ENCODE measurements around the gene SPATS2L.

Gene SPATS2L

GRCh38 chr2:200461846-200462710 lies 155.6 kb downstream of the SPATS2L start:
- no peak overlapping the region for H3K27ac ChIP-seq (ENCODE audit: low read depth, low read length)
- no peaks in the 10 kb centered on the region for H3K9me3 ChIP-seq (ENCODE audit: control insufficient read depth, insufficient read depth, low read length)
- no peak for TF ChIP-seq EZH2phosphoT487 (IDR thresholded peaks at IDR 0.05; ENCODE audit: borderline replicate concordance, low read length)
- no peak for TF ChIP-seq CTCF (IDR thresholded peaks at IDR 0.05; ENCODE audit: low read depth, low read length, poor library complexity, severe bottlenecking)
- peaks cover 6% of the 10 kb centered on the region for H3K4me1 ChIP-seq (ENCODE audit: control insufficient read depth, low read length)
- H3K79me2 ChIP-seq (ENCODE audit: control insufficient read depth, low read length), result no peaks in the 10 kb centered on the region
- H3K27me3 ChIP-seq (ENCODE audit: control insufficient read depth, low read length), result peaks cover 7% of the 10 kb centered on the region
- H3K36me3 ChIP-seq (ENCODE audit: control insufficient read depth, low read length), result no peaks in the 10 kb centered on the region
- H3K4me2 ChIP-seq (ENCODE audit: low read length), result no peak overlapping the region
- no peaks in the 10 kb centered on the region for H3K9me2 ChIP-seq (replicated peaks; ENCODE audit: control insufficient read depth, low read length)
- H3F3A ChIP-seq (ENCODE audit: control insufficient read depth, insufficient read depth), result no peaks in the 10 kb centered on the region
- no peaks in the 10 kb centered on the region for H4K20me1 ChIP-seq (ENCODE audit: control insufficient read depth, insufficient read depth, low read depth, low read length)
- no peak overlapping the region for H3K4me3 ChIP-seq (ENCODE audit: low read length)

GRCh38 chr2:200463452-200463851 lies 157.0 kb downstream of the SPATS2L start:
- Histone ChIP-seq H3K27me3 (ENCODE audit: control insufficient read depth, low read length) (peaks cover under 1% of the 10 kb centered on the region; the same call in 1 of the 2 replicates), H4K20me1 (ENCODE audit: control insufficient read depth, insufficient read depth, low read depth, low read length) (no peaks in the 10 kb centered on the region), H3K79me2 (ENCODE audit: control insufficient read depth, low read length) (no peaks in the 10 kb centered on the region), H3K36me3 (ENCODE audit: control insufficient read depth, low read length) (no peaks in the 10 kb centered on the region), H3F3A (ENCODE audit: control insufficient read depth, insufficient read depth) (no peaks in the 10 kb centered on the region), H3K9me2 (replicated peaks; ENCODE audit: control insufficient read depth, low read length) (no peaks in the 10 kb centered on the region), H3K9me3 (ENCODE audit: control insufficient read depth, insufficient read depth, low read length) (no peaks in the 10 kb centered on the region), H3K4me2 (ENCODE audit: low read length) (no peak overlapping the region), H3K4me3 (ENCODE audit: low read length) (no peak overlapping the region), H3K4me1 (ENCODE audit: control insufficient read depth, low read length) (peaks cover 6% of the 10 kb centered on the region), H3K27ac (ENCODE audit: low read depth, low read length) (no peak overlapping the region)
- no peak for TF ChIP-seq CTCF (IDR thresholded peaks at IDR 0.05; ENCODE audit: low read depth, low read length, poor library complexity, severe bottlenecking)
- TF ChIP-seq EZH2phosphoT487 (IDR thresholded peaks at IDR 0.05; ENCODE audit: borderline replicate concordance, low read length), result no peak

GRCh38 chr2:200466425-200467418 lies 160.2 kb downstream of the SPATS2L start:
- no peaks in the 10 kb centered on the region for H3K79me2 ChIP-seq (ENCODE audit: control insufficient read depth, low read length)
- no peaks in the 10 kb centered on the region for H3F3A ChIP-seq (ENCODE audit: control insufficient read depth, insufficient read depth)
- H3K27me3 ChIP-seq (ENCODE audit: control insufficient read depth, low read length), result no peaks in the 10 kb centered on the region
- no peak overlapping the region for H3K4me2 ChIP-seq (ENCODE audit: low read length)
- no peaks in the 10 kb centered on the region for H3K36me3 ChIP-seq (ENCODE audit: control insufficient read depth, low read length)
- H3K9me2 ChIP-seq (replicated peaks; ENCODE audit: control insufficient read depth, low read length), result no peaks in the 10 kb centered on the region
- H4K20me1 ChIP-seq (ENCODE audit: control insufficient read depth, insufficient read depth, low read depth, low read length), result no peaks in the 10 kb centered on the region
- H3K4me1 ChIP-seq (ENCODE audit: control insufficient read depth, low read length), result peaks cover 6% of the 10 kb centered on the region
- H3K27ac ChIP-seq (ENCODE audit: low read depth, low read length), result no peak overlapping the region
- no peaks in the 10 kb centered on the region for H3K9me3 ChIP-seq (ENCODE audit: control insufficient read depth, insufficient read depth, low read length)
- H3K4me3 ChIP-seq (ENCODE audit: low read length), result no peak overlapping the region
- TF ChIP-seq EZH2phosphoT487 (IDR thresholded peaks at IDR 0.05; ENCODE audit: borderline replicate concordance, low read length), result no peak
- no peak for TF ChIP-seq CTCF (IDR thresholded peaks at IDR 0.05; ENCODE audit: low read depth, low read length, poor library complexity, severe bottlenecking)
